Measurements from ENCODE around the gene SMIM12.

GRCh38 chr1:34829250-34829649 is 30.3 kb downstream of the SMIM12 start:
- TF ChIP-seq REST (IDR thresholded peaks at IDR 0.05; ENCODE audit: insufficient read depth in 1 of 2, low read depth in 2 of 2, low read length in 2 of 2): no peak
- TF ChIP-seq POLR2AphosphoS5 (IDR thresholded peaks at IDR 0.05; ENCODE audit: low read depth, low read length): no peak
- no peak for TF ChIP-seq SIN3A (IDR thresholded peaks at IDR 0.05; ENCODE audit: borderline replicate concordance, insufficient read depth, low read length)
- TF ChIP-seq TAF1 (IDR thresholded peaks at IDR 0.05; ENCODE audit: borderline replicate concordance, insufficient read depth, low read length): no peak
- no peak for TF ChIP-seq FOXP2 (optimal IDR thresholded peaks at IDR 0.05; ENCODE audit: borderline replicate concordance, extremely low read depth, extremely low read length, insufficient read depth)

Data from PFSK-1 (cell line).